Stimulated activated CD8-positive, alpha-beta memory T cell treated with anti-CD3 and anti-CD28 coated beads, Interleukin-7, amount 100 ng/mL, for 1 hour (primary cell): ENCODE data around the gene CASQ1.
A peak's percentile ranks its signal among the peaks of the same experiment; 100 is the strongest.

Source experiments
- DNase-seq, 2 donors: peaks; one replicate each; pipeline ENCODE4 v3.0.0-alpha.2; 2020; ENCODE audit warnings: low read depth in 2 of 2

CASQ1 gene

GRCh38 chr1:160168609-160169369 is 21.6 kb upstream of the CASQ1 start:
- no peak for DNase-seq

GRCh38 chr1:160169553-160170399 is 20.6 kb upstream of the CASQ1 start:
- DNase-seq = no peak

GRCh38 chr1:160171354-160171753 is 19.0 kb upstream of the CASQ1 start:
- no peak for DNase-seq

- no peak for DNase-seq
These were observed 18.4 kb upstream of the CASQ1 start for GRCh38 chr1:160171980-160172379.

- no peak for DNase-seq
These were observed 13.1 kb upstream of the CASQ1 start for GRCh38 chr1:160177231-160177630.

GRCh38 chr1:160177667-160178066 is 12.7 kb upstream of the CASQ1 start:
- DNase-seq = no peak

- no peak for DNase-seq
These were observed 11.6 kb upstream of the CASQ1 start for GRCh38 chr1:160178731-160179130.

GRCh38 chr1:160179336-160179735 is 11.0 kb upstream of the CASQ1 start:
- no peak for DNase-seq

- no peak for DNase-seq
These were observed 4.1 kb upstream of the CASQ1 start for GRCh38 chr1:160186246-160186645.

- no peak for DNase-seq
These were observed 3.6 kb upstream of the CASQ1 start for GRCh38 chr1:160186729-160187128.

GRCh38 chr1:160187407-160187806 is 3.0 kb upstream of the CASQ1 start:
- no peak for DNase-seq

GRCh38 chr1:160188341-160188740 is 2.0 kb upstream of the CASQ1 start:
- no peak for DNase-seq

- no peak for DNase-seq
These were observed 1.4 kb downstream of the CASQ1 start for GRCh38 chr1:160191756-160192155.

- no peak for DNase-seq
These were observed 1.9 kb downstream of the CASQ1 start for GRCh38 chr1:160192234-160192633.

GRCh38 chr1:160193091-160193819 is 2.9 kb downstream of the CASQ1 start:
- DNase-seq = peak; percentile 51 to 71

- DNase-seq = no peak
These were observed 3.7 kb downstream of the CASQ1 start for GRCh38 chr1:160193832-160194736.

GRCh38 chr1:160194737-160195059 is 4.3 kb downstream of the CASQ1 start:
- no peak for DNase-seq

- DNase-seq = no peak
These were observed 5.8 kb downstream of the CASQ1 start for GRCh38 chr1:160196143-160196542.

- no peak for DNase-seq
These were observed 6.9 kb downstream of the CASQ1 start for GRCh38 chr1:160197231-160197630.

- no peak for DNase-seq
These were observed 10.4 kb downstream of the CASQ1 start for GRCh38 chr1:160200786-160201185.

GRCh38 chr1:160204526-160205241 is 14.3 kb downstream of the CASQ1 start:
- no peak for DNase-seq
